OCI-M2 (cell line): ENCODE results near the gene MYO1C.
"Not testable (repeated sequence)": the region's sequence is repeated elsewhere in the genome, so short reads cannot be mapped to it uniquely, and the experiment has no call there.

ENCODE experiments used
- DNase-seq: peaks from one replicate; lab custom pipeline; 2025; ENCODE audit not compliant: unreplicated experiment; lab: John Stamatoyannopoulos, UW

MYO1C gene

GRCh38 chr17:1492249-1493206 is at the start of gene MYO1C:
MYO1C (minus strand) TSS chr17:1492686; CDS start chr17:1492487, 199 bp downstream.
- no peak for DNase-seq

GRCh38 chr17:1541367-1541904 is 49.0 kb upstream of the MYO1C start:
- DNase-seq: no peak

GRCh38 chr17:1539811-1540210 is 47.3 kb upstream of the MYO1C start:
- no peak for DNase-seq

- DNase-seq: no peak
Observed at GRCh38 chr17:1535737-1536136, 43.3 kb upstream of the MYO1C start.

- DNase-seq: no peak
Observed at GRCh38 chr17:1533661-1534325, 41.3 kb upstream of the MYO1C start.

- DNase-seq: no peak
Observed at GRCh38 chr17:1532836-1533602, 40.5 kb upstream of the MYO1C start.

- no peak for DNase-seq
Observed at GRCh38 chr17:1529863-1530262, 37.4 kb upstream of the MYO1C start.

GRCh38 chr17:1526876-1527275 is 34.4 kb upstream of the MYO1C start:
- DNase-seq: not testable (repeated sequence)

- DNase-seq: no peak
Observed at GRCh38 chr17:1522626-1523025, 30.1 kb upstream of the MYO1C start.

- no peak for DNase-seq
Observed at GRCh38 chr17:1521086-1521640, 28.7 kb upstream of the MYO1C start.

GRCh38 chr17:1519678-1520077 is 27.2 kb upstream of the MYO1C start:
- DNase-seq: no peak

GRCh38 chr17:1518410-1518809 is 25.9 kb upstream of the MYO1C start:
- DNase-seq: no peak

GRCh38 chr17:1516388-1517161 is 24.1 kb upstream of the MYO1C start, which contains the start of gene INPP5K:
INPP5K (minus strand) TSS chr17:1516612; CDS start chr17:1516499, 113 bp downstream.
- peak; percentile 69 for DNase-seq

GRCh38 chr17:1515640-1516387 is 23.3 kb upstream of the MYO1C start:
- DNase-seq: peak; percentile 23

- no peak for DNase-seq
Observed at GRCh38 chr17:1512351-1512750, 19.9 kb upstream of the MYO1C start.

GRCh38 chr17:1511756-1512321 is 19.4 kb upstream of the MYO1C start:
- DNase-seq: no peak

GRCh38 chr17:1511290-1511689 is 18.8 kb upstream of the MYO1C start:
- DNase-seq: no peak

- DNase-seq: no peak
Observed at GRCh38 chr17:1509290-1509881, 16.9 kb upstream of the MYO1C start.
